Ishikawa (cell line): ENCODE measurements around the gene ILDR2.

Experiments used
- CEBPB ChIP-seq: IDR thresholded peaks from 2 replicates; pipeline ENCODE4 v1.6.1; 2012
- CREB1 ChIP-seq: IDR thresholded peaks from 2 replicates; pipeline ENCODE4 v1.6.1; 2012; ENCODE audit warnings: low read depth
- EGR1 ChIP-seq: IDR thresholded peaks from 2 replicates; pipeline ENCODE4 v1.6.1; 2012
- EP300 ChIP-seq: IDR thresholded peaks from 2 replicates; pipeline ENCODE4 v1.6.1; 2012; ENCODE audit warnings: borderline replicate concordance
- FOXM1 ChIP-seq: IDR thresholded peaks from 2 replicates; pipeline ENCODE4 v1.6.1; 2012; ENCODE audit warnings: low read depth, borderline replicate concordance
- NFIC ChIP-seq: IDR thresholded peaks from 2 replicates; pipeline ENCODE4 v1.6.1; 2012
- RAD21 ChIP-seq: IDR thresholded peaks from 2 replicates; pipeline ENCODE4 v1.6.1; 2012; ENCODE audit warnings: low read depth
- TAF1 ChIP-seq: IDR thresholded peaks from 2 replicates; pipeline ENCODE4 v1.6.1; 2012; ENCODE audit warnings: low read depth, mild to moderate bottlenecking
- TCF12 ChIP-seq: IDR thresholded peaks from 2 replicates; pipeline ENCODE4 v1.6.1; 2012; ENCODE audit warnings: low read depth
- TEAD4 ChIP-seq: IDR thresholded peaks from 2 replicates; pipeline ENCODE4 v1.6.1; 2012
- YY1 ChIP-seq: IDR thresholded peaks from 2 replicates; pipeline ENCODE4 v1.6.1; 2012; ENCODE audit warnings: low read depth
- ZBTB7A ChIP-seq: IDR thresholded peaks from 2 replicates; pipeline ENCODE4 v1.6.1; 2012; ENCODE audit warnings: low read depth
- TF ChIP-seq, protein P1 (sequence below): IDR thresholded peaks from 2 replicates; pipeline ENCODE4 v1.6.1; 2012
- TF ChIP-seq, protein P2 (sequence below): IDR thresholded peaks from 2 replicates; pipeline ENCODE4 v1.6.1; 2012
- TF ChIP-seq, protein P3 (sequence below): IDR thresholded peaks from 2 replicates; pipeline ENCODE4 v1.6.1; 2012; ENCODE audit warnings: low read depth, mild to moderate bottlenecking

ILDR2 gene

DNA sequence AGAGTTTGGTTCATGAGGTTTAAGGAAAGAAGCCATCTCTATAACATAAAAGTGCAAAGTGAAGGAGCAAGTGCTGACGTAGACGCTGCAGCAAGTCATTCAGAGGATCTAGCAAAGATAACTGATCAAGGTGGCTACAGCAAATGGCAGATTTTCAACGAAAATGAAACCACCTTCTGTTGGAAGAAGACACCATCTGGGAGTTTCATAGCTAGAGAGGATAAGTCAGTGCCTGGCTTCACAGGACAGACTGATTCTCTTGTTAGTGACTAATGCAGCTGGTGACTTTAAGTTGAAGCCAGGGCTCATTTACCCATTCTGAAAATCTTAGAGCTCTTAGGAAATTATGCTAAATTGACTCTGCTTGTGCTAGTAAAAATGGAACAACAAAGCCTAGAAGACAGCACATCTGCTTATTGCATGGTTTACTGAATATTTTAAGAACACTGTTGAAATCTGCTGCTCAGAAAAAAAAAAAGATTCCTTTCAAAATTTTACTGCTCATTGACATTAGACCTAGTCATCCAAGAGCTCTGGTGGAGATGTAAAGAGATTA lies 24.2 kb upstream of the ILDR2 start:
- no peak for TF ChIP-seq TEAD4
- no peak for TF ChIP-seq CREB1
- no peak for TF ChIP-seq TCF12
- TF ChIP-seq EP300: no peak
- TF ChIP-seq EGR1: no peak
- TF ChIP-seq, protein P1, sequence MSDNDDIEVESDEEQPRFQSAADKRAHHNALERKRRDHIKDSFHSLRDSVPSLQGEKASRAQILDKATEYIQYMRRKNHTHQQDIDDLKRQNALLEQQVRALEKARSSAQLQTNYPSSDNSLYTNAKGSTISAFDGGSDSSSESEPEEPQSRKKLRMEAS: no peak
- no peak for TF ChIP-seq CEBPB
- no peak for TF ChIP-seq TAF1
- no peak for TF ChIP-seq YY1
- no peak for TF ChIP-seq NFIC
- no peak for TF ChIP-seq ZBTB7A
- TF ChIP-seq FOXM1: no peak
- TF ChIP-seq, protein P2, sequence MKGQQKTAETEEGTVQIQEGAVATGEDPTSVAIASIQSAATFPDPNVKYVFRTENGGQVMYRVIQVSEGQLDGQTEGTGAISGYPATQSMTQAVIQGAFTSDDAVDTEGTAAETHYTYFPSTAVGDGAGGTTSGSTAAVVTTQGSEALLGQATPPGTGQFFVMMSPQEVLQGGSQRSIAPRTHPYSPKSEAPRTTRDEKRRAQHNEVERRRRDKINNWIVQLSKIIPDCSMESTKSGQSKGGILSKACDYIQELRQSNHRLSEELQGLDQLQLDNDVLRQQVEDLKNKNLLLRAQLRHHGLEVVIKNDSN: no peak
- no peak for TF ChIP-seq RAD21
- TF ChIP-seq, protein P3, sequence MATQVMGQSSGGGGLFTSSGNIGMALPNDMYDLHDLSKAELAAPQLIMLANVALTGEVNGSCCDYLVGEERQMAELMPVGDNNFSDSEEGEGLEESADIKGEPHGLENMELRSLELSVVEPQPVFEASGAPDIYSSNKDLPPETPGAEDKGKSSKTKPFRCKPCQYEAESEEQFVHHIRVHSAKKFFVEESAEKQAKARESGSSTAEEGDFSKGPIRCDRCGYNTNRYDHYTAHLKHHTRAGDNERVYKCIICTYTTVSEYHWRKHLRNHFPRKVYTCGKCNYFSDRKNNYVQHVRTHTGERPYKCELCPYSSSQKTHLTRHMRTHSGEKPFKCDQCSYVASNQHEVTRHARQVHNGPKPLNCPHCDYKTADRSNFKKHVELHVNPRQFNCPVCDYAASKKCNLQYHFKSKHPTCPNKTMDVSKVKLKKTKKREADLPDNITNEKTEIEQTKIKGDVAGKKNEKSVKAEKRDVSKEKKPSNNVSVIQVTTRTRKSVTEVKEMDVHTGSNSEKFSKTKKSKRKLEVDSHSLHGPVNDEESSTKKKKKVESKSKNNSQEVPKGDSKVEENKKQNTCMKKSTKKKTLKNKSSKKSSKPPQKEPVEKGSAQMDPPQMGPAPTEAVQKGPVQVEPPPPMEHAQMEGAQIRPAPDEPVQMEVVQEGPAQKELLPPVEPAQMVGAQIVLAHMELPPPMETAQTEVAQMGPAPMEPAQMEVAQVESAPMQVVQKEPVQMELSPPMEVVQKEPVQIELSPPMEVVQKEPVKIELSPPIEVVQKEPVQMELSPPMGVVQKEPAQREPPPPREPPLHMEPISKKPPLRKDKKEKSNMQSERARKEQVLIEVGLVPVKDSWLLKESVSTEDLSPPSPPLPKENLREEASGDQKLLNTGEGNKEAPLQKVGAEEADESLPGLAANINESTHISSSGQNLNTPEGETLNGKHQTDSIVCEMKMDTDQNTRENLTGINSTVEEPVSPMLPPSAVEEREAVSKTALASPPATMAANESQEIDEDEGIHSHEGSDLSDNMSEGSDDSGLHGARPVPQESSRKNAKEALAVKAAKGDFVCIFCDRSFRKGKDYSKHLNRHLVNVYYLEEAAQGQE: no peak

DNA sequence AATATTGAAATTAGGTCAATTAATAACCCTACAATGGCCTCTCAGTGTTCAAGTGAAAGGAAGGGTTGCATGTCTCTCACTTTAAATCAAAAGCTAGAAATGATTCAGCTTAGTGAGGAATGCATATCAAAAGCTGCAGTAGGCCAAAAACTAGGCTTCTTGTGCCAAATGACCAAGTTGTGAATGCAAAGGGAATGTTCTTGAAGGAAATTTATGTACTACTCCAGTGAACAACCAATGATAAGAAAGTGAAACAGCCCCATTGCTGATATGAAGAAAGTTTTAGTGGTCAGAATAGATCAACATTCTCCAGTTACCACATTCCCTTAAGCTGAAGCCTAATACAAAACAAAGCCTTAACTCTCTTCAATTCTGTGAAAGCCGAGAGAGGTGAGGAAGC lies 23.7 kb upstream of the ILDR2 start:
- TF ChIP-seq EP300 (no peak), YY1 (no peak), EGR1 (no peak), FOXM1 (no peak), RAD21 (no peak), NFIC (no peak), TAF1 (no peak)

DNA sequence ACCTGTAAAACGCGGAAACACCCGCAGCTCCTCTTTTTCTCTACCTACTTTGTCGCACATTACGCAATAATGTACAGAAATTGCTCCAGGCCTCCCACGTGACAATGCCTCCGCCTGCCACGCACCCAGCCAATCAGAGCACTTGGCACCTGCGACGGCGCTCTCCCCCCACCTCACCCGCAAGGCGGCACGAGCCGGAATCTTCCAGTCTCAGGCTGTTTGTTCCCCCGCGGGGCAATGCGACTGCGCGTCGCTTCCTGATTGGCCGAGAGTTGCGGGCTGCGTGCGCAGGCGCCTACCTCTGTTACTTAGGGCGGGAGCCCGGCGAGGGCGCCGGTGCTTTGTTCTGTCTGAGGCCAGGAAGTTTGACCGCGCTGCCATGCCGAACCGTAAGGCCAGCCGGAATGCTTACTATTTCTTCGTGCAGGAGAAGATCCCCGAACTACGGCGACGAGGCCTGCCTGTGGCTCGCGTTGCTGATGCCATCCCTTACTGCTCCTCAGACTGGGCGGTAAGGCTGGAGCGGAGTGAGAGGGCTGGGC lies 13.7 kb upstream of the ILDR2 start, which contains the start of gene MAEL:
MAEL (plus strand) TSS at position 307 of the 542 bp plus-strand sequence; CDS start at position 380, 73 bp downstream.
- peak; percentile 49 for TF ChIP-seq CEBPB
- TF ChIP-seq, protein P2: no peak
- TF ChIP-seq FOXM1: no peak
- TF ChIP-seq NFIC: no peak
- no peak for TF ChIP-seq TEAD4

DNA sequence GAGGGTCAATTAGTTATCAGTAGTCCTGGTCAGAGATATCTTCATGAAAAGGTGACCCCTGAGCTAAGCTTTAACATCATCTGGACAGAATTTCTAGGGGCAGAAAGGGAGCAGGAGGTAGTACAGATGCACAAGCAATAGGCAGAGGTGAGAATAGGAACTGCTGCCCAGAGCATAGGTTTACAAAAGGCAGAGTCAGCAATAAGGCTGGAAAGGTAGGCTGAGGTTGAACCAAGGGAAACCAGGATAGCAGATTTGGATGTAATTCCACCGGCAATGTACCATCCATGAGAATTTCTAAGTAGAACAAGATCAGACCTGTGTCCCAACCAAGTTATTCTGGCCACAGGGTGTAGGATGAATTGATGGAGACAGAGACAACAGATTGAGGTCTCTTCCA lies 6.2 kb upstream of the ILDR2 start:
- no peak for TF ChIP-seq TAF1
- TF ChIP-seq CEBPB: no peak
- no peak for TF ChIP-seq TCF12
- TF ChIP-seq, protein P2: no peak
- TF ChIP-seq RAD21: no peak
- TF ChIP-seq NFIC: no peak
- no peak for TF ChIP-seq YY1
- TF ChIP-seq EP300: no peak
- TF ChIP-seq CREB1: no peak
- no peak for TF ChIP-seq EGR1
- TF ChIP-seq TEAD4: no peak
- TF ChIP-seq, protein P1: no peak
- TF ChIP-seq FOXM1: no peak

DNA sequence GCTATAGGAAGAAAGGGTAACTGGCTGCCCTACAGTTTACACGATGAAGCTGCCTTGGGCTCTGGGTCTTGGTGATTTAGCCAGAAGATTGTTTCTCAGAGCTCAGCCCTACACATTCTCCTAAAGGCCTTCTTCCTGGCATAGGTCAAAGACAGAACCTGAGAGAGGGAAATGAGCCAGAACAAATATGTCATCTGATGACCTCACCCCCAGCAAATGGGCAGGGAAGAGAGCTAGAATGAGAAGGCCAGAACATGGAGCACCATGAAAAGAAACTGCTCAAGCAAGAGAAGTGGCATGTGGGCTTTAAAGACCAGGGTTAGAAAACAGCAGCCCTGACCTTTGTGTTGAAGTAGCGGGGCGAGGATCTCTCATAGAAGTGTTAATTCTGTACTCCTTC lies 5.5 kb upstream of the ILDR2 start:
- TF ChIP-seq TEAD4 (no peak), ZBTB7A (no peak), YY1 (no peak), FOXM1 (no peak), CEBPB (no peak), CREB1 (no peak), EP300 (no peak), TAF1 (no peak), TCF12 (no peak), EGR1 (no peak)
- TF ChIP-seq, protein P2: no peak
- TF ChIP-seq, protein P3: no peak
